Neural progenitor cell (in vitro differentiated cells): ENCODE data around the gene SBF2. TPM values are rescaled to one million over a fixed set of nuclear protein-coding genes. Genes with fewer than 3 reads are reported as not detected.

ENCODE experiments used
- DNase-seq: peaks from one replicate; pipeline ENCODE4 v3.0.0-alpha.2; 2016; ENCODE audit warnings: low spot score
- H2AFZ ChIP-seq: fragments of 200-600 bp; sonication (generic); replicated peaks from 2 replicates; pipeline ENCODE4 v1.6.1; 2016; ENCODE audit warnings: antibody characterized with exemption
- H3F3A ChIP-seq: fragments of 200-600 bp; sonication (generic); 2 replicates; pipeline ENCODE4 v1.6.1; 2016; ENCODE audit warnings: antibody characterized with exemption, low read depth
- H3K27ac ChIP-seq: fragments of 200-600 bp; sonication (generic); 2 replicates; pipeline ENCODE4 v1.5.1; 2016; ENCODE audit warnings: mild to moderate bottlenecking
- H3K27me3 ChIP-seq: fragments of 200-600 bp; sonication (generic); 2 replicates; pipeline ENCODE4 v1.6.1; 2016; ENCODE audit warnings: mild to moderate bottlenecking, moderate library complexity
- H3K36me3 ChIP-seq: fragments of 200-600 bp; sonication (generic); 2 replicates; pipeline ENCODE4 v1.5.1; 2016
- H3K4me1 ChIP-seq: fragments of 200-600 bp; sonication (generic); 2 replicates; pipeline ENCODE4 v1.6.1; 2016; ENCODE audit warnings: mixed run types
- H3K4me2 ChIP-seq: fragments of 200-600 bp; sonication (generic); 2 replicates; pipeline ENCODE4 v1.6.1; 2016
- H3K4me3 ChIP-seq: fragments of 200-600 bp; sonication (generic); 2 replicates; pipeline ENCODE4 v1.5.1; 2016
- H3K79me2 ChIP-seq: fragments of 200-600 bp; sonication (generic); 2 replicates; pipeline ENCODE4 v1.6.1; 2016; ENCODE audit warnings: low read depth
- H3K9ac ChIP-seq: fragments of 200-600 bp; sonication (generic); 2 replicates; pipeline ENCODE4 v1.6.1; 2016
- H3K9me3 ChIP-seq: fragments of 200-600 bp; sonication (generic); 2 replicates; pipeline ENCODE4 v1.5.1; 2016; ENCODE audit warnings: low read depth
- H4K20me1 ChIP-seq: fragments of 200-600 bp; sonication (generic); 2 replicates; pipeline ENCODE4 v1.6.1; 2016; ENCODE audit warnings: low read depth
- H3K27ac Mint-ChIP-seq: 3 replicates; pipeline ENCODE4 v1.8.0; 2021; ENCODE audit warnings: mixed read lengths
- H3K27me3 Mint-ChIP-seq: 2 replicates; pipeline ENCODE4 v1.8.0; 2022; ENCODE audit warnings: low read depth, mild to moderate bottlenecking, inconsistent platforms, moderate library complexity, mixed read lengths; ENCODE audit not compliant: insufficient read depth
- H3K36me3 Mint-ChIP-seq: 3 replicates; pipeline ENCODE4 v1.8.0; 2021; ENCODE audit warnings: mixed read lengths
- H3K4me1 Mint-ChIP-seq: 3 replicates; pipeline ENCODE4 v1.8.0; 2021; ENCODE audit warnings: mixed read lengths
- H3K4me3 Mint-ChIP-seq: 3 replicates; pipeline ENCODE4 v1.8.0; 2021; ENCODE audit warnings: mild to moderate bottlenecking, moderate library complexity, mixed read lengths
- H3K9me3 Mint-ChIP-seq: 3 replicates; pipeline ENCODE4 v1.8.0; 2020; ENCODE audit warnings: mixed read lengths
- EZH2 ChIP-seq: fragments of 200-600 bp; sonication (generic); IDR thresholded peaks from 2 replicates; pipeline ENCODE4 v1.6.1; 2017; ENCODE audit warnings: antibody characterized with exemption, mild to moderate bottlenecking, moderate library complexity
- EZH2phosphoT487 ChIP-seq: fragments of 200-600 bp; sonication (generic); IDR thresholded peaks from 2 replicates; pipeline ENCODE4 v1.6.1; 2017; ENCODE audit warnings: antibody characterized with exemption
- total RNA-seq: library from RNA; depleted of rRNA; stranded (reverse); fragments of >200 nt; gene quantifications from 2 replicates; pipeline ENCODE4 v1.2.3, GENCODE V29; 2015; ENCODE audit warnings: low replicate concordance
- TF ChIP-seq, protein P1 (sequence below): fragments of 200-600 bp; sonication (generic); IDR thresholded peaks from 2 replicates; pipeline ENCODE4 v1.5.1; 2017; ENCODE audit warnings: antibody characterized with exemption, mild to moderate bottlenecking

SBF2 gene
- total RNA-seq, 1 donor from 2014 or later: 48.2 TPM

DNA sequence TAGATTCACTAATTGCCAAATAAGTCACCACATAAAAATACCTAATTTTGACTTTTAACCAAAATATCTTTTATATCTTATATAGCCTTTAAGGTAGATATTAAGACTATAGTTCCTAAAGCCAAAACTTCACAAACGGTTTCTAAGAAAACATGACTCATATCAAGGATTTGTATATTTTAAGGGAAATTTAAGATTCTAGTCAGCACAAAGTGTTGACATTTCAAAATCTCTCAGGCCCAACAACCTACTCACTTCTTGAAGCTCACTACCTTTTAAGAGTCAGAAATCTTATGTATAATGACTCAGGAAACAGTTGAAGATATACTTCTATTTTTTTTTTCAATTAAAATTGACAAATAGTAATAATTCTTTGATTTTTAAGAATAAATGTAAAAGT is 221.9 kb downstream of the SBF2 start:
- H3K27me3 ChIP-seq: no peaks in the 10 kb centered on the region
- no peak overlapping the region for H3K4me2 ChIP-seq
- no peak for DNase-seq
- Mint-ChIP-seq H3K4me1 (peaks cover 2% of the 10 kb centered on the region), H3K27ac (no peak overlapping the region), H3K9me3 (peaks cover 14% of the 10 kb centered on the region), H3K27me3 (no peaks in the 10 kb centered on the region), H3K36me3 (peaks cover 7% of the 10 kb centered on the region), H3K4me3 (no peak overlapping the region)
- H3F3A ChIP-seq: no peaks in the 10 kb centered on the region
- H3K4me1 ChIP-seq: peaks cover 9% of the 10 kb centered on the region
- H3K36me3 ChIP-seq: no peaks in the 10 kb centered on the region
- no peak overlapping the region for H3K4me3 ChIP-seq
- no peaks in the 10 kb centered on the region for H3K9me3 ChIP-seq
- H3K27ac ChIP-seq: no peak overlapping the region
- H3K79me2 ChIP-seq: no peaks in the 10 kb centered on the region
- H3K9ac ChIP-seq: no peak overlapping the region
- no peaks in the 10 kb centered on the region for H4K20me1 ChIP-seq
- no peak overlapping the region for H2AFZ ChIP-seq
- TF ChIP-seq, protein P1, sequence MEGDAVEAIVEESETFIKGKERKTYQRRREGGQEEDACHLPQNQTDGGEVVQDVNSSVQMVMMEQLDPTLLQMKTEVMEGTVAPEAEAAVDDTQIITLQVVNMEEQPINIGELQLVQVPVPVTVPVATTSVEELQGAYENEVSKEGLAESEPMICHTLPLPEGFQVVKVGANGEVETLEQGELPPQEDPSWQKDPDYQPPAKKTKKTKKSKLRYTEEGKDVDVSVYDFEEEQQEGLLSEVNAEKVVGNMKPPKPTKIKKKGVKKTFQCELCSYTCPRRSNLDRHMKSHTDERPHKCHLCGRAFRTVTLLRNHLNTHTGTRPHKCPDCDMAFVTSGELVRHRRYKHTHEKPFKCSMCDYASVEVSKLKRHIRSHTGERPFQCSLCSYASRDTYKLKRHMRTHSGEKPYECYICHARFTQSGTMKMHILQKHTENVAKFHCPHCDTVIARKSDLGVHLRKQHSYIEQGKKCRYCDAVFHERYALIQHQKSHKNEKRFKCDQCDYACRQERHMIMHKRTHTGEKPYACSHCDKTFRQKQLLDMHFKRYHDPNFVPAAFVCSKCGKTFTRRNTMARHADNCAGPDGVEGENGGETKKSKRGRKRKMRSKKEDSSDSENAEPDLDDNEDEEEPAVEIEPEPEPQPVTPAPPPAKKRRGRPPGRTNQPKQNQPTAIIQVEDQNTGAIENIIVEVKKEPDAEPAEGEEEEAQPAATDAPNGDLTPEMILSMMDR: no peak
- TF ChIP-seq EZH2phosphoT487: no peak
- TF ChIP-seq EZH2: no peak

DNA sequence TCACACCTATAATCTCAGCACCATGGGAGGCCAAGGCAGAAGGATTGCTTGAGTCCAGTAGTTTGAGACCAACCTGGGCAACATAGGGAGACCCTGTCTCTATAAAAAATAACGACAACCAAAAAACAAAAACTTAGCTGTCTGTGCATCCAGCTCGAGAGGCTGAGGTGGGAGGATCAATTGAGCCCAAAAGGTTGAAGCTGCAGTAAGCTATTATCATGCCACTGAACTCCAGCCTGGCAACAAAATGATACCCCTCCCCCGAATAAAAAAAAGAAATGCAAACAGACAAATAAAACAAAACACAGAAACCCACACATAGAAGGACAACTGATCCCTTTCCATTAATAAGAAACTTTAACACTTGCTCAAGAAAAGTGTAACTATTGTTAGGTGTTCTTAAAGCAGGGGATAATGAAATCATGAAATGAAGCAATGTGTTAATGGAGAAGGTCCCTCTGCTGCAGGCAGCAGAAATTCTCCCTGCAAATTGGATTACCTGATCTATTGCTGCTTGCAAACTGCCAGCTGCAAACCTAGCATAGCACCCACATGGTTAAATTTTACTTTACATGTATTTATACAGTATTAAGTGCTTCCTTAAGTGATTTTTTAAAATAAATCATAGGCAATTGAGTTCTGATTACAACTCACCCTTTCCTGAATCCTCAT is 226.3 kb downstream of the SBF2 start:
- Histone ChIP-seq H3K9me3 (no peaks in the 10 kb centered on the region), H3K27ac (no peak overlapping the region), H3K4me1 (peaks cover 9% of the 10 kb centered on the region), H3K4me3 (no peak overlapping the region), H3K27me3 (no peaks in the 10 kb centered on the region), H3K9ac (no peak overlapping the region), H3K4me2 (no peak overlapping the region), H4K20me1 (no peaks in the 10 kb centered on the region), H3K36me3 (no peaks in the 10 kb centered on the region), H3F3A (no peaks in the 10 kb centered on the region), H3K79me2 (no peaks in the 10 kb centered on the region), H2AFZ (no peak overlapping the region)
- TF ChIP-seq EZH2phosphoT487 (no peak), EZH2 (no peak)
- TF ChIP-seq, protein P1: no peak
- H3K4me1 Mint-ChIP-seq: peaks cover 2% of the 10 kb centered on the region
- peaks cover 13% of the 10 kb centered on the region for H3K9me3 Mint-ChIP-seq
- DNase-seq: peak; percentile 3
- H3K27ac Mint-ChIP-seq: no peak overlapping the region
- H3K4me3 Mint-ChIP-seq: no peak overlapping the region
- H3K36me3 Mint-ChIP-seq: peaks cover 7% of the 10 kb centered on the region
- no peaks in the 10 kb centered on the region for H3K27me3 Mint-ChIP-seq

DNA sequence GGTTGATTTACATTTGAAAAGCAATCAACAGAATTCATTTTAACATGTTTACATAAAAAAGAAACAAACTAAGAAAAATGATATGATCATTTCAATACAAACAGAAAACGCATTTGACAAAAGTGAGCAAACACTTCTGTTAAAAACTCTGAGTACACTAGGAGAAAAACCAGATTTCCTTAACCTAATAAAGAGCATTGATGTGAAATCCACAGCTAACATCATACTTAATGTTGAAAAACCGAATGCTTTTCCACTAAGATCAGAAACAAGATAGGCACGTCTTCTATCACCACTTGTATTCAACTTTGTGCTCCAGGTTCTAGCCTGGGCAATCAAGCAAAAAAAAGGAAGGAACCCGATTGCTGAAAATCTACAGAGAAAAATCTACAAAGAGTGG is 227.6 kb downstream of the SBF2 start:
- no peak overlapping the region for H3K9ac ChIP-seq
- H3K27ac ChIP-seq: no peak overlapping the region
- no peaks in the 10 kb centered on the region for H3K79me2 ChIP-seq
- Mint-ChIP-seq H3K36me3 (peaks cover 7% of the 10 kb centered on the region), H3K27me3 (no peaks in the 10 kb centered on the region), H3K4me3 (no peak overlapping the region), H3K27ac (no peak overlapping the region), H3K9me3 (peaks cover 23% of the 10 kb centered on the region), H3K4me1 (peaks cover 2% of the 10 kb centered on the region)
- H3K4me1 ChIP-seq: peaks cover 9% of the 10 kb centered on the region
- no peak overlapping the region for H3K4me3 ChIP-seq
- no peak overlapping the region for H2AFZ ChIP-seq
- H3K4me2 ChIP-seq: no peak overlapping the region
- TF ChIP-seq EZH2phosphoT487 (no peak), EZH2 (no peak)
- TF ChIP-seq, protein P1: no peak
- no peak for DNase-seq
- H3F3A ChIP-seq: no peaks in the 10 kb centered on the region
- no peaks in the 10 kb centered on the region for H4K20me1 ChIP-seq
- H3K36me3 ChIP-seq: no peaks in the 10 kb centered on the region
- H3K9me3 ChIP-seq: peaks cover 9% of the 10 kb centered on the region
- no peaks in the 10 kb centered on the region for H3K27me3 ChIP-seq
